Activated CD8-positive, alpha-beta memory T cell treated with anti-CD3 and anti-CD28 coated beads, Interleukin-2, amount 50 U/mL, for 4 hours (primary cell): Measurements from ENCODE around the gene MDP1.

Experiments
- DNase-seq: peaks from one replicate; pipeline ENCODE4 v3.0.0-alpha.2; 2020

Gene MDP1

GRCh38 chr14:24215495-24216344 is at the start of gene MDP1:
TSS of gene MDP1 (minus strand) at chr14:24216066. CDS start at chr14:24215955, 111 bp downstream.
- DNase-seq: peak; percentile 84

GRCh38 chr14:24264298-24264697 is 48.4 kb upstream of the MDP1 start:
- no peak for DNase-seq

- DNase-seq: no peak
These were observed 48.0 kb upstream of the MDP1 start for GRCh38 chr14:24263848-24264247.

DNA sequence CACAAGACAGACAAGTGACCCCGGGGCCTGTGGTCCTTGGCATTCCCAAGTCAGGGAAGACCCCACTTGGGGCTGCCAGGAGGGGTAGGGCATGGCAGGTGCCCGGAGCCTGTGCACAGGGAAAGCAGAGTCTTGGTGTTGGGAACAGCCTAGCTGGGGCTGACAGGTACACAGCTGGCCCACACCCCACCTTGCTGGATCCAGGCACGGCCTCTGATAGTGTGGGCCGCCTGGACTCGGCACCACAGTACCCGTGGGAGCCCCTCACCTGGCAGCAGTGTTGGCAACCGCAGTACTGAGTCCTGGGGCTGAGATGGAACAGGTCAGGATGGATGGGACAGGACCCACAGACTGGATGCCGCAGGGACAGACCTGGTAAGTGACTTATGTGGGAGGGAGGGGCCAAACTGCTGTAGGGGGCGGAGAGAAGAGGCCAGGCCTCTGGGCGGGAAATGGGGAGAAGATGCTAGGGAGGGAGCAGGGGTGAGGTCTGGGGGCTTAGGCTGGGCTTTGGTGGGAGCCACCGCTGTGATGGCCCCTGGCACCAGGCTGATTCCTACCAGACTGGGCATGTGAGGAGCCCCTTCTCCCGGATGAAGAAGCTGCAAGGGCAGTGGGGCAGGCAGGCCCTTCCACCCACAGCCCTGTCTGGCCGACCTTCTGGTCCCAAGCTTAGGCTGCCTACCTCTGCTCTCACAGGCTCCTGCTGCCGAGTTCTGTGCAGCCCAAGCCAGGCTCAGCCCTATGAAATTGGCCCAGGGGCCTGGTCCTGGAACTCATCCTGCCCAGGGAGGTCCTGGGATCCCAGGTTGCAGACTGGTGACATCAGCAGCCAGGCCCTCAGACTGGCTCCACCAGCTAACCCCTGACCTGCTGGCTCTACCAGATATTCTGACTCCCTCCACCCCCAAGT is 47.2 kb upstream of the MDP1 start, which contains the start of gene TGM1:
TSS of gene TGM1 (minus strand) at position 357 of the 913 bp plus-strand sequence. CDS start 825 bp downstream, outside the sequence.
- DNase-seq: no peak

- DNase-seq: no peak
These were observed 46.1 kb upstream of the MDP1 start for GRCh38 chr14:24261969-24262327.

- DNase-seq: no peak
These were observed 45.5 kb upstream of the MDP1 start for GRCh38 chr14:24261256-24261968.

GRCh38 chr14:24260780-24261157 is 44.9 kb upstream of the MDP1 start:
- DNase-seq: no peak

DNA sequence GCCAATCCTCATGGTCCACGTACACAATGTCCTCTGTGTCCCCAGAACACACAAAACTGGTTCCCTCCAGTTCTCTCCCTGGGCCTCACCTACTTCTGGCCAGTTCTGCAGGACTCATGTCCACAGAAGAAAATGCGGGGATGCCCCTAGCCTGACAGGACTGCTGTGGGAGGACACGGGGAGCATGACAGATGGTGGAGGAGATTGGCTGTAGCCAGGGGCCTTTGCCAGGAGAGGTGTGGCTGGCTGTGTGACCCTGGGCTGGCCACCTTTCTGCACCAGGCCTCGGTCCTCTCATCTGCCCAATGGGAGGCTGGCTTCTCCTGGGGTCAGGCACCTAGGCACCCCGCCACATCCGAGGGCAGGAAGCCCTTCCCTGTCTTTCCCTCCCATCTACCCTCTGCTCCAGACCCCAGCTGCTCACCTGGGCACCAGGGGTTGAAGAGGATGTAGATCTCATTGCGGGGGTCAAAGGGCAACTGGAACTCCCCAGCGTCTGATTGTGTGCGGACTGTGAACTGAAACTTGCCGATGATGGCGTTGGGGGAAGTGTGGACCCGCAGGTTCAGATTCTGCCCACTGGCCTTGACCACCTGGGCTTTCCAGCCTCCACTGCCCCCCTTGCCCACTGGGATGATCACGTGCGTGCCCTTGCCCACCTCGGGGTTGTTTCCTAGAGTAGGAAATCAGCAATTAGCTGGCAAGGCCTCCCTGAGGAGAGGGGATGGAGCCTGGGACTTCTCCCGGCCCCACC is 44.3 kb upstream of the MDP1 start:
- no peak for DNase-seq

GRCh38 chr14:24259282-24260025 is 43.6 kb upstream of the MDP1 start:
- DNase-seq: no peak

DNA sequence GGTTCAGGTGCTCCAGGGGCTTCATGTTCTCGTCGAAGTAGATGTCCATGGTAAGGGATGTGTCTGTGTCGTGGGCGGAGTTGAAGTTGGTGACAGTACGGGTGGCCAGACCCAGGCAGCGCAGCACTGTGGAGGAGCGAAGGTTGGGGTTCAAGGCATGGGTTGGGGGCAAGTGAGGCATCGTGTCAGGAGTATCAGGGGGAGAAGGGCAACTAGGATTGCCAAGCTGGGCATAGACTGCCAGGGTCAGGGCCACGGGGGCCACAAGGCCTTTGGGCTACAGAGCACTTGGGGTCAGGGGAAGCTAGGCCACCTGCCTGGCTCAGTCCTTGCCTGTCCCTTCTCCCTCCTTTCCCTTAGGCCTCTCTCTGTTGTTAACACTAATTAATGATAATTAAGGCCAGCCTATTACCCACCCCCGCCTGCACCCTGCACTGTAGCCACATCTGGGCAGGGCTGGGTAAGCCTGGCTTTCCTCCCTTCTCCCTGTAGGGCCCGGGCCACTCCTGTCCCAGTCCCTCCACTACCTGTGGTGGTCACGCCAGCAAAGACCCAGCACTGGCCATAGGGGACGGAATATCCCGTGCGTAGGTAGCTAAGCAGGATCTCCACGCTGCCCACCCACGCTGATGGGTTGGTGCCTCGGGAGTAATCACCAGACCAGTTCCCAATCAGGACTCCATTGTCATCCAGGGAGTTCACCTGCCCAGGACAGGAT is 42.8 kb upstream of the MDP1 start:
- DNase-seq: no peak

DNA sequence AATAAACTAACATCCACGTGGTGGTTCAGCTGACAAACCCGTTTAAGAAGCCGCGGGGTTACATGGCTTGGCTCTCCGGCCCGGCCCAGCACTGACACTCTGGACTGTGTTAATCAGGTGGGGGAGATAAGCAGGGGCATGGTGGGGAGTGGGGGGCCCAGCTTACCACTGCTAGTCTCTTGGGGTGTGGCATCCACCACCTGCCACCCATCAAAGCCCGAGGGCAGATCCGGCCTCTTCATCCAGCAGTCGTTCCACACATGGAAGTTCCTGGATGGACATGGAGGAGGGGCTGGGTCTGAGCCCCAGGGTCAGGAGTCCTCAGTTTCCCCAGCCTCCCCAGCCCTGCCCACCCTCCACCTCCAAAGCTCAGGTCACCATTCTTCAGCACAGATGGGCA is 42.3 kb upstream of the MDP1 start:
- DNase-seq: no peak

DNA sequence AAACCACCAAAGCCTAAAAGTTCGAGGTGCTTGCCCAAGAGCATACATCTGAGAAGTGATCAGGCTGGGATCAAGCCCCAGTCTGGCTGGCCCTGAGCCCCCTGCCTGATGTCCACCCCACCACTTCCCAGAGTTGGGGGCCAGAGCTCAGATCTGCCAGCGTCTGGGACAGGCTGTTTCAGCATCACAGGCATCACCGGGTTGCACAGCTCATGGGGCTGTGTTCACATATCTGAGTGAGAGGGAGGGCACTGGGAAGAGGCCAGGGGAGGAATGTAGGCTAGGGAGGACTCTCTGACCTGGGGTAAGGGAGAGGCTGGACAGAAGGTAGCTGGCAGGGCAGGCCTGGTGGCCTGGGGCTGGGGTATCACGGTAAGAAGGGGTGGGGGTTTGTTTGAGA is 41.1 kb upstream of the MDP1 start:
- DNase-seq: no peak

DNA sequence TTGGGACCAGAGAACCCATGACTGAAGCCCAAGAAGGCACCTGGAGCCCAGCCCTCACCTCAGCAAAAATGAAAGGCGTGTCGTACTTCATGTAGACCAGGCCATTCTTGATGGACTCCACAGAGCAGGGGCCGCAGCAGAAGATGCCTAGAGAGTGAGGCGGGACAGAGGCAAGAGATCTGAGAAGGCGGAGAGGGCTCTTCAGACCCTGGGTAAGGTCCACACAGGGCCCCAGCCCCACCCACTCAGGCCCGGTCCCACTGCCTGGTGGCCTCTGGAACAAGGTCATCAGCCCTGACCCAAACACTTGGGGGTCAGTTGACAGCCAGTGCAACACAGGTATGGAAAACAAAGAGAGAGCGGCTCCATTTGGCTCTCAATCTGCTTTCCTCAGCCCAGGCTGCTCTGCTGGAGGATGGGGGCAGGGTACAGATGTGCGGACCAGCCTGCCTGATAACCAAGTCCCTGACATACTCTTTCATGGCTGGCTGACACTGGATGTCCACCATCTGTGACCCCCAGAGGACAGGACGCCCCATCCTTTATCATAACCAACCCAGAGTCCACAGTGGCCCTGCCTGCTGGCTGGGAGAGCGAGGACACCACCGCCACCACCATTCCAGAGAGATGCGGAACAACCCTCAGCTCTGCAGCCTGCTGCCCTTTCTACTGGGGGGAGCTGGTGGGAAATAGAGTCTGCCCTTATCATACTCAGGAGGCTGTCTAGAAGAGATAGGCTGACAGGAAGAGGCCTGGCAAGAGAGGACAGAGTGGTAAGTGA is 40.3 kb upstream of the MDP1 start:
- no peak for DNase-seq

- DNase-seq: no peak
These were observed 39.6 kb upstream of the MDP1 start for GRCh38 chr14:24255438-24255837.

- no peak for DNase-seq
These were observed 38.9 kb upstream of the MDP1 start for GRCh38 chr14:24254630-24255392.

- no peak for DNase-seq
These were observed 38.1 kb upstream of the MDP1 start for GRCh38 chr14:24253936-24254335.

- DNase-seq: no peak
These were observed 36.6 kb upstream of the MDP1 start for GRCh38 chr14:24252289-24253124.

- no peak for DNase-seq
These were observed 36.0 kb upstream of the MDP1 start for GRCh38 chr14:24251880-24252288.
